ENCODE results near the gene POLR3A. TPM values are rescaled to one million over a fixed set of nuclear protein-coding genes. Genes with fewer than 3 reads are reported as not detected.

Gene POLR3A
- total RNA-seq, 2 experiments from 2014 or later: 6.7 to 6.9 TPM

GRCh38 chr10:77964811-77965210, 64.5 kb downstream of the POLR3A start:
- intact Hi-C loops (cut with DNase I, micrococcal nuclease): no loop called here
- no peak for ATAC-seq (ENCODE audit: poor library complexity)
- no peak for DNase-seq
- Histone ChIP-seq H3K4me1 (ENCODE audit: insufficient read depth, low read length) (no peaks in the 10 kb centered on the region), H3K27ac (ENCODE audit: low read depth in 1 of 2, low read length in 2 of 2) (no peak overlapping the region), H3K36me3 (ENCODE audit: insufficient read depth, low read length) (no peaks in the 10 kb centered on the region), H3K9me3 (ENCODE audit: control insufficient read depth in 1 of 2, insufficient read depth in 1 of 2, low read length in 2 of 2) (no peaks in the 10 kb centered on the region), H3K27me3 (ENCODE audit: control insufficient read depth in 1 of 2, insufficient read depth in 2 of 2, low read length in 2 of 2) (peaks cover 0 to 6% of the 10 kb centered on the region in 2 experiments), H3K4me3 (ENCODE audit: low read length) (no peak overlapping the region)
- H3K27me3 Mint-ChIP-seq: no peaks in the 10 kb centered on the region
- H3K36me3 Mint-ChIP-seq (ENCODE audit: low read depth): no peaks in the 10 kb centered on the region
- H3K4me1 Mint-ChIP-seq (ENCODE audit: low read depth): no peaks in the 10 kb centered on the region
- POLR2A ChIA-PET: no interaction called here
- no peak overlapping the region for H3K4me3 Mint-ChIP-seq
- no peak overlapping the region for H3K27ac Mint-ChIP-seq
- CTCF ChIA-PET: no interaction called here
- no peak for TF ChIP-seq CTCF (IDR thresholded peaks at IDR 0.05)
- no peaks in the 10 kb centered on the region for H3K9me3 Mint-ChIP-seq

DNA sequence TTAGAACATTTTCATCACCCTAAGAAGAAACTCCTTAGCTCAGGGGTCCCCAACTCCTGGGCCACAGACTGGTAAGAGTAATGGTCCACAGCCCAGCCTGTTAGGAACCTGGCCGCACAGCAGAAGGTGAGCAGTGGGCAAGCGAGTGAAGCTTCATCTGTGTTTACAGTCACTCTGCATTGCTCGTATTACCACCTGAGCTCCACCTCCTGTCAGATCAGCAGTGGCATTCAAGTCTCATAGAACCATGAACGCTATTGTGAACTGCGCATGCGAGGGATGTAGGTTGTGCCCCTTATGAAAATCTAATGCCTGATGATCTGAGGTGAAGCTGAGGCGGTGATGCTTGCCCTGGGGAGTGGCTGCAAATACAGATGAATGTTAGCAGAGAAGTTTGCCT, 65.4 kb downstream of the POLR3A start:
- CTCF ChIA-PET: no interaction called here
- Mint-ChIP-seq H3K4me3 (no peak overlapping the region), H3K9me3 (no peaks in the 10 kb centered on the region), H3K4me1 (ENCODE audit: low read depth) (no peaks in the 10 kb centered on the region), H3K36me3 (ENCODE audit: low read depth) (no peaks in the 10 kb centered on the region), H3K27ac (no peak overlapping the region), H3K27me3 (no peaks in the 10 kb centered on the region)
- Histone ChIP-seq H3K4me1 (ENCODE audit: insufficient read depth, low read length) (no peaks in the 10 kb centered on the region), H3K9me3 (ENCODE audit: control insufficient read depth in 1 of 2, insufficient read depth in 1 of 2, low read length in 2 of 2) (no peaks in the 10 kb centered on the region), H3K27me3 (ENCODE audit: control insufficient read depth in 1 of 2, insufficient read depth in 2 of 2, low read length in 2 of 2) (peaks cover 0 to 6% of the 10 kb centered on the region in 2 experiments), H3K36me3 (ENCODE audit: insufficient read depth, low read length) (no peaks in the 10 kb centered on the region), H3K4me3 (ENCODE audit: low read length) (no peak overlapping the region), H3K27ac (ENCODE audit: low read depth in 1 of 2, low read length in 2 of 2) (no peak overlapping the region)
- DNase-seq (no peak), ATAC-seq (ENCODE audit: poor library complexity) (no peak)
- intact Hi-C loops (cut with DNase I, micrococcal nuclease): no loop called here
- POLR2A ChIA-PET: no interaction called here
- no peak for TF ChIP-seq CTCF (IDR thresholded peaks at IDR 0.05)

DNA sequence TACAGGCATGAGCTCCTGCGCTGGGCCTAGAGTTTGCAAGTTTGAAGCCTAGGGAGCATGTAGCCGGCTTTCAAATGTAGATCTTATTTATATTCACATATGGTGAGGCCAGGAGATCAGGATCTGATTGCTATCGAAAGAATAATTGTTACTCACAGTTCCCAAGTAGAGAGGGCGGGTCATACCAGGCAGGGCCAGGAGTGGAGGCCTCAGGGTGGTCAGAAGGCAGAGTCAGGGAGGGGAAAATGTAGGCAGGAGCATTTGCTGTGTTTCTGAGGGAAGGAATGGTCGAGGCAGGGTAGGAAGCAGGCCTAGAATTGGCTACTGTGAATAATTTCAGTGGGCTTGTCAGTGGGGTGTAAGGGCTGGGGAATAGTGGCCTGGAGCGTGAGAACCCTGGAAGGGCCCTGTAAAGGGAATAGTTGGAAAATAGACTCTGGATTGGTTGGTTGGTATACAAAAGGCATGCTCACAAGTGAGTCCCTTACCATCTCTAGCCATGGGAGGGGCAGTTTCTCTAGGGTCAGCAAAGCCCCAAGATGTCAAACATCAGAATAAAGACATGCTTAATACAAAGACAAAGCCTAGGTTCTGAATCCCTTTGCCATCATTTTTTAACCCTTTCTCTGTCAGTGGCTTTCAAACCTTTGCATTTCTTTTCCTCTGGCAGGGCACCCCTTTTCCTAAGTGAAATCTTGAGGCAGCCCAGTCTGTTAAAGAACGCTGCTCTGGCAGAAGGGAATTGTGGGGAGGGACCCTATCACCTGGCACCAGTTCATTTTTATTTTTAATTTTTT, 66.8 kb downstream of the POLR3A start:
- H3K4me3 ChIP-seq (ENCODE audit: low read length): no peak overlapping the region
- Mint-ChIP-seq H3K36me3 (ENCODE audit: low read depth) (no peaks in the 10 kb centered on the region), H3K27ac (no peak overlapping the region), H3K4me3 (no peak overlapping the region), H3K27me3 (no peaks in the 10 kb centered on the region), H3K9me3 (no peaks in the 10 kb centered on the region), H3K4me1 (ENCODE audit: low read depth) (no peaks in the 10 kb centered on the region)
- ChIA-PET CTCF (no interaction called here), POLR2A (no interaction called here)
- no peak overlapping the region for H3K27ac ChIP-seq (ENCODE audit: low read depth in 1 of 2, low read length in 2 of 2)
- H3K36me3 ChIP-seq (ENCODE audit: insufficient read depth, low read length): no peaks in the 10 kb centered on the region
- no peak for ATAC-seq (ENCODE audit: poor library complexity)
- H3K27me3 ChIP-seq (ENCODE audit: control insufficient read depth in 1 of 2, insufficient read depth in 2 of 2, low read length in 2 of 2): peaks cover 0 to 6% of the 10 kb centered on the region in 2 experiments
- no peak for TF ChIP-seq CTCF (IDR thresholded peaks at IDR 0.05)
- no peak for DNase-seq
- no peaks in the 10 kb centered on the region for H3K4me1 ChIP-seq (ENCODE audit: insufficient read depth, low read length)
- H3K9me3 ChIP-seq (ENCODE audit: control insufficient read depth in 1 of 2, insufficient read depth in 1 of 2, low read length in 2 of 2): no peaks in the 10 kb centered on the region
- intact Hi-C loops (cut with DNase I, micrococcal nuclease): no loop called here

All from CD4-positive, alpha-beta T cell (primary cell).